Measurements from ENCODE around the gene GRIK1. TPM values are rescaled to one million over a fixed set of nuclear protein-coding genes. Genes with fewer than 3 reads are reported as not detected.

The GRIK1 gene
- total and polyA plus RNA-seq, 2 experiments from 2014 or later = 0.05 TPM; not detected in 1

GRCh38 chr21:29914326-29914725 lies 25.5 kb downstream of the GRIK1 start:
- no peak for TF ChIP-seq CTCF (IDR thresholded peaks at IDR 0.05; ENCODE audit: low read depth, low read length)
- no peaks in the 10 kb centered on the region for H3K27me3 ChIP-seq

GRCh38 chr21:29909571-29909970 lies 30.2 kb downstream of the GRIK1 start:
- no peaks in the 10 kb centered on the region for H3K36me3 ChIP-seq
- TF ChIP-seq CTCF (IDR thresholded peaks at IDR 0.05; ENCODE audit: low read depth, low read length) = no peak

More at GRCh38 chr21:29914326-29914725, 25.5 kb downstream of the GRIK1 start:
- H3K4me1 ChIP-seq (ENCODE audit: low read depth) = no peaks in the 10 kb centered on the region
- H3K27ac ChIP-seq = no peak overlapping the region
- H3K9me3 ChIP-seq (ENCODE audit: low read depth) = no peaks in the 10 kb centered on the region
- H3K4me3 ChIP-seq = no peak overlapping the region
- no peaks in the 10 kb centered on the region for H3K36me3 ChIP-seq
- DNase-seq (ENCODE audit: low read depth in 1 of 2, low spot score in 1 of 2) = no peak

GRCh38 chr21:29904359-29905282 lies 35.2 kb downstream of the GRIK1 start:
- no peak for TF ChIP-seq CTCF (IDR thresholded peaks at IDR 0.05; ENCODE audit: low read depth, low read length)
- Histone ChIP-seq H3K27ac (no peak overlapping the region), H3K27me3 (no peaks in the 10 kb centered on the region), H3K9me3 (ENCODE audit: low read depth) (no peaks in the 10 kb centered on the region), H3K4me3 (no peak overlapping the region), H3K4me1 (ENCODE audit: low read depth) (no peaks in the 10 kb centered on the region), H3K36me3 (no peaks in the 10 kb centered on the region)
- DNase-seq (ENCODE audit: low read depth in 1 of 2, low spot score in 1 of 2) = no peak

More at GRCh38 chr21:29909571-29909970, 30.2 kb downstream of the GRIK1 start:
- no peaks in the 10 kb centered on the region for H3K9me3 ChIP-seq (ENCODE audit: low read depth)
- H3K27me3 ChIP-seq = no peaks in the 10 kb centered on the region
- no peaks in the 10 kb centered on the region for H3K4me1 ChIP-seq (ENCODE audit: low read depth)
- no peak for DNase-seq (ENCODE audit: low read depth in 1 of 2, low spot score in 1 of 2)
- H3K27ac ChIP-seq = no peak overlapping the region
- no peak overlapping the region for H3K4me3 ChIP-seq

- Histone ChIP-seq H3K4me3 (no peak overlapping the region), H3K27me3 (no peaks in the 10 kb centered on the region), H3K9me3 (ENCODE audit: low read depth) (no peaks in the 10 kb centered on the region), H3K27ac (no peak overlapping the region), H3K36me3 (no peaks in the 10 kb centered on the region), H3K4me1 (ENCODE audit: low read depth) (no peaks in the 10 kb centered on the region)
- no peak for TF ChIP-seq CTCF (IDR thresholded peaks at IDR 0.05; ENCODE audit: low read depth, low read length)
- DNase-seq (ENCODE audit: low read depth in 1 of 2, low spot score in 1 of 2) = no peak
Observed at GRCh38 chr21:29896884-29897283, 42.9 kb downstream of the GRIK1 start.

GRCh38 chr21:29893687-29894086 lies 46.1 kb downstream of the GRIK1 start:
- no peaks in the 10 kb centered on the region for H3K9me3 ChIP-seq (ENCODE audit: low read depth)
- no peak overlapping the region for H3K4me3 ChIP-seq
- no peak for DNase-seq (ENCODE audit: low read depth in 1 of 2, low spot score in 1 of 2)
- no peaks in the 10 kb centered on the region for H3K27me3 ChIP-seq
- H3K4me1 ChIP-seq (ENCODE audit: low read depth) = no peaks in the 10 kb centered on the region
- no peak overlapping the region for H3K27ac ChIP-seq
- H3K36me3 ChIP-seq = no peaks in the 10 kb centered on the region
- TF ChIP-seq CTCF (IDR thresholded peaks at IDR 0.05; ENCODE audit: low read depth, low read length) = no peak

All from cardiac muscle cell (in vitro differentiated cells and primary cell).